ENCODE measurements around the gene DPYD.

GRCh38 chr1:97238816-97239215, 682.0 kb downstream of the DPYD start:
- TF ChIP-seq YY1 (IDR thresholded peaks at IDR 0.05; ENCODE audit: insufficient read depth, insufficient read length), result no peak
- no peak for TF ChIP-seq SUZ12 (IDR thresholded peaks at IDR 0.05; ENCODE audit: extremely low read depth, insufficient read depth, insufficient read length)
